Endometrial microvascular endothelial cells (primary cell): ENCODE results near the gene ST3GAL3. TPM values are rescaled to one million over a fixed set of nuclear protein-coding genes. Genes with fewer than 3 reads are reported as not detected.
"Not testable (repeated sequence)": the region's sequence is repeated elsewhere in the genome, so short reads cannot be mapped to it uniquely, and the experiment has no call there.

Experiments used
- in situ Hi-C: cut with HindIII; loops from 2 replicates; pipeline ENCODE4 v1.10.0; 2017; ENCODE audit warnings: low sequenced_read_pairs, low pct_unique_long_range_greater_than_20kb; ENCODE audit errors: inconsistent ontology term
- total RNA-seq: library from RNA; depleted of rRNA; stranded (reverse); fragments of >200 nt; gene quantifications from one replicate; pipeline ENCODE4 v1.2.3, GENCODE V29; 2015; ENCODE audit errors: inconsistent ontology term

Gene ST3GAL3
- total RNA-seq, 1 donor from 2014 or later = 9.0 TPM

DNA sequence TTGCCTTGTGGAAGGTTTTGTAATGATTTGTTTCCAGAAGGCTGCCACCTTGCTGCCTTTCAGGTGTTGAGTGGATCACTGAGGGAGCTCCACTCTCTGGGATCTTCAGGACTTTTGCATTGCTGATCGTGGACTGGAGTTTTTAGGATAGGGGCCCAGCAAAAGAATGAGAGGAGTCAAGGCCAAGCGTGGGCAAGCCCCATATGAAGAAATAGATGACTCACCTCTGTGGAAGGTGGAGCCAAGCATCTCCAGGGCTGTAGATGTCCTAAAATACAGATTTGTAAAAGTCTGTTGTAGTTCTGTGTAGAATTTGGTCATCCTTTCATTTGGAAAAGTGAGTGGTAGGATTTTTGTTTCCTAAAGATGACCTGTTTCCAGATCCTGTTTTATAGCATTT is 67.0 kb downstream of the ST3GAL3 start:
- in situ Hi-C loops = no loop called here

DNA sequence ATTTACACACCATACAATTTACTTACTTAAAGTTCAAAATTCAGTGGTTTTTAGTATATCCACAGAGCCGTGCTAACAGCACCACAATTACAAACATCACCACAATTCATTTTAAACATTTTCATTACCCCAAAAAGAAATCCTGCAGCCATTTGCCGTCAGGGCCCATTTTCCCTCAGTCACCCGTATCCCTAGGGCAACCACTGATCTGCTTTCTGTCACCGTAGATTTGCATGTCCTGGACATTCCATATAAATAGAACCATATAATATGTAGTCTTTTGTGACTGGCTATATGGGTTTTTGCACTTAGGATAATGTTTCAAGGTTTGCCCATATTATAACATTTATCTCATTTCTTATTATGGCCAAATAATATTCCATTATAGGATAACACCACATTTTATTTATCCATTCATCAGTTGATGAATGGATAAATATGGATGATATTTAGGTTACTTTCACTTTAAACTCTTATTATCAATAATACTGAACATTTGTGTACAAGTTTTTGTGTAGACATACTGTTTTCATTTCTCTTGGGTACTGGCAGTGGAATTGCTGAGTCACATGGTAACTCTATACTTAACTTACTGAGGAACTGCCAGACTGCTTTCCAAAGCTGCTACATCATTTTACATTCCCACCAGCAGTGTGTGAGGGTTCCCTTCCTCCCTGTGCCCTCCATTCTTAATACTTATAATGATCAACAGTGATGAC is 68.9 kb downstream of the ST3GAL3 start:
- in situ Hi-C loops = no loop called here

DNA sequence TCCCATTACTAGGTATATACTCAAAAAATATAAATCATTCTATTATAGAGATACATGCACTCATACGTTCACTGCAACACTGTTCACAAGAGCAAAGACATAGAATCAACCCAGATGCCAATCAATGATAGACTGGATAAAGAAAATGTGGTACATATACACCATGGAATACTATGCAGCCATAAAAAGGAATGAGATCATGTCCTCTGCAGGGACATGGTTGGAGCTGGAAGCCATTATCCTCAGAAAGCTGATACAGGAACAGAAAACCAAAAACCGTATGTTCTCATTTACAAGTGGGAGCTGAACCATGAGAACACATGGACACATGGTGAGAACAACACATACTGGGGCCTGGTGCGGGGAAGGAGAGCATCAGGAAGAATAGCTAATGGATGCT is 70.6 kb downstream of the ST3GAL3 start:
- in situ Hi-C loops = not testable (repeated sequence)

DNA sequence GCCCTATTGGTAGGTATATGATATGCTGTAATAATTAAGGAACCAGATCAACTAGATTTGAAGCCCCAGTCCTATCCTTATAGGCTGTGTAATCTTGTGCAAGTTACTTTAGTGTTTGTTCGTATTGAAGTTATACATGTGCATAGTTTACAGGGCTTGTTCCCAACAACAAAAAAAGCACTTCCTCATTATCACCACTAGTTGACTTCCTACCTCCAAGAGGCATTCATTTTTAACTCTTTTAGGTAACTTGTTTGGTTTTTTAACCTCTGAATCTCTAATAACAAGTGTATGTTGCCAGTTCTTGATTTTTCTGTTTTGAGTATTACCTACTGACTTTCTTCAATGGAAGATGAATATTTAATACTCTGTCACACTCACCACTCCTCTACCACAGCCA is 71.9 kb downstream of the ST3GAL3 start:
- in situ Hi-C loops = no loop called here

DNA sequence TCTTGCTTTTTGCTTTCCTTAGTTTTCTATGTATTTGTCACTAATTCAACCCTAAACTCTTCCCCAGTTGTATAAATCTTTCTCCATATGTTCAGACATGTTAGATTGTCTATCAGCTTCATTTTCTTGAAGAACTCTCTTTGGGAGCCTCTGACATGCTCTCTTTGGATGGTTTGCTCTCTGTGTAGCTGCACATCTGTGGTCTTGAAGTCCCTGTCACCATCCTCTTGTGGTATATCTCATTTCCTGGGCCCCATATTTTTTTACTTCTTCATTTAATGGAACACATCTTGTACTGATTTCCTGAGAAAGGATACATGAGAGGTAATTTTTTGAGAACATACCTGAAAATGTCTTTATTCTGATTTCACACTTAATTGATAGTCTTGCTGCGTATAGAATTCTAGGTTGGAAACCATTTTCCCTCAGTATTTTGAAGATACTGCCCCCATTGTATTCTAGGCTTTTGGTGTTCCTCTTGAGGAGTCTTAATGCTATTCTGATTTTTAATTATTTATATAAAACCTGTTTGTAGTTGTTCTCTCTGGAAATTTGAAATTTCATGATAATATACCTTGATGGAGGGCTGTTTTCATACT is 72.6 kb downstream of the ST3GAL3 start:
- in situ Hi-C loops = no loop called here

DNA sequence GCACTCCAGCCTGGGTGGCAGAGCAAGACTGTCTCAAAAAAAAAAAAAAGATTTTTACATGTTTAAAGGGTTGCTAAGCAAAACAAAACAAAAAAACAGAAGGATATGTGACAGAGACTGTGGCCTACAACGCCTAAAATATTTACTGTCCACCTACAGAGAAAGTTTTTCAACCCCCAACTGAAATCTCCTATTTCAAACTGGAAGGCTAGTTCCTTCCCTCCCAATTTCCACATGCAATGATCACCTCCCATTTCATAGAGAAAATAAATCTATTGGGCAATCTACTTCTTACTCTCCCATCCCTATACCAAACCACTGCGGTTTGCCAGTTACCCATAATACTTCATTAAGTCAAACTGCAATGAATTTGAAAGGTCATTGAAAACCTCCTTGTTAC is 74.2 kb downstream of the ST3GAL3 start:
- in situ Hi-C loops = no loop called here

DNA sequence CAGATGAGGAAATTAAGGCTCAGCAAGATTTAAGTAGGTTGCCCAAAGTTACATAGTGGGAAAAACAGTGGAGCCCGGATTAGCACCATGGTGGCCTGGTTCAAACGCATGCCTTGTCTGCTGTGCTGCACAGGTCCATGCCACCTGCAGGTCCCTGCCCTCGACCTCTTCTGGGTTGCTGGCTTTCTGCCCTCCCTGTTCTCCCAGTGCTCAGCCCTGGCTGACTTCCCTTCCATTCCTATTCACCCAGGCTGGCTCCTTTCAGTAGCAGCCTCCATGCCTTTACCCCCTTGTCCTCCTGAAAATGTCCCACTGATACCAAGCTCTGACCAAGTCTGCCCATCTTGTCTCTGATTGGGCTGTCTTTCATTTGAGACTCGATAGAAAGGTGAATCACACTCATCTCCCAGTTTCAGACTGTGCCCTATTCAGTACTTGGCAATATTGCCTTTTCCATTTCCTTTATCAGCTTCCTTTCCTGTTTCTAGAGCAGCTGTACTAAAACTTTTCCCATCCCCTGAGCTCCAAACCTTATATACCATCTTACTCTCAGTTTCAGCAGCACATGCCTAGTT is 75.8 kb downstream of the ST3GAL3 start:
- in situ Hi-C loops = no loop called here

DNA sequence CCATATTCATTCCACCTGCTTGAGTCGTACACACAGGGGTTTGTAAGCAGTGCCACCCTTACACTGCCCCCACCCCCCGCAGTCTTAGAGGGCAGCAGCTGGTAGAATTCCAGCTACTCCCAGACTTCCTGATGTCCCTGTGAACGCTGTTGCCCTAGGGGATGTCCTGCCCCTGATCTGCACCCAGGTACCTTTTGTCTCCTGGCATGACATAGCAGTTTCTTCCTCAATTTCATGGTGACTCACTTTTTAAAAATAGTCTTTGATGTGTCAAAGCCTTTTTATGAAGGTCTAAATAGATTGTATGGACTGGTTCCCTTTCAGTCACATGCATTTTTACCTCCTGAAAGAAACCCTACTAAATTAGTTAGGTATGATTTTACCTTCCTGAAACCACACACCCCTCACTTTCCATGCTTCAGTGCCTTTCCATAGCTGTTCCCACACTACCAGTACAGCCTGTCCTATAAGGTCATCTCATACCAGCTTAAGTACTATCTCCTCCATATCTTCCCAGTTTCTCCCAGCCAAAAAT is 76.4 kb downstream of the ST3GAL3 start:
- in situ Hi-C loops = no loop called here

DNA sequence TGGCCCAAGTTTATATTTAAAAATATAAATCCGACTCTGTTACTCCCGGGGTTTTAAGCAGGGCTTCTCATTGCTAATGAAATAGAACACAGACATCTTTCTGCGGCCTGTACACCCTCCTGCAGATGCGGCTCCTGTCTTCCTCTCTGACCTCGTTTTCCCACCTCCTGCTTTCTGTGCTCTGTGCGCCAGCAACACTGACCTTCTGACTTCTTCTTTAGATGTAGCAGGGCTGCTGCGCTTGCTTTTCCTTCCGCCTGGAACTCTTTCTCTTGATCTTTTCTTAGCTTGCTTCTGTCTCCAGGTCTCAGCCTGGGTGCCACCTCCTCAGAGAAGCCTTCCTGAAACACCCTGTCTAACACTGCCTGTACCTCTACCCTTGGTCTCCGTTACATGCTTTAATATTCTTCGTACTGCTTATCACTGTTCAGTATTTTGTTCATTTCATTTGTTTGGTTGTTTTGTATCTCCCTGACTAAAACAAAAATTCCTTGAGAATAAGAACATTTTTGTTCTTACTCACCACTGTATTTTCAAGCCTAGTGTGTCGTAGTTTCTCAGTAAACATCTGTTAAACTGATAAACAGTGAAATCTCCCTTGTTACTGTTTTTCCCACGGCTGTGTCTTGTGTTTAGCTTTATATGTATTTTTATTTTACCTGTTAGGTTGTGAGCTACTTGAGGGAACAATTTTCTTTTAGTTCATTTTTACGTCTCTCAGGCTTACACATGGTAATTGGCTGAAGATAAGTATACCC is 79.0 kb downstream of the ST3GAL3 start:
- in situ Hi-C loops = no loop called here

DNA sequence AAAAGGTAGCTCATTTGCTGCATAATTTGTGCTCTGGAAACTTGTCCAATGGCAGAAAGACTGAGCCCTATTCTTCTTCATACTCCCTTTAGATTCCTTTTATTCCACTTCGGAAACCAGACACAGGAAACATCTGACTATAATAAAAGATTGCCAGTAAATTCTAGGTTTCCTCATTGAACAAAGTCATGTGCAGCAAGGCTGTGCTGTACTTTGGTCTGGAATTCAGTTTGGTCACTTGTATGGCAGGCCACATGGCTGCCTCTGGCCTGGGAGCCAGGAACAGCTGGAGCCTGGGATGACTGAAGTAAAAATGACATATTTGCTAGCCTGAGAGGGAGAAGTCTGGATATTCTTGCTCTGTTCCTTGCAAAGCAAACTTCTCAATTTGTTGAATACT is 79.6 kb downstream of the ST3GAL3 start:
- in situ Hi-C loops = no loop called here

DNA sequence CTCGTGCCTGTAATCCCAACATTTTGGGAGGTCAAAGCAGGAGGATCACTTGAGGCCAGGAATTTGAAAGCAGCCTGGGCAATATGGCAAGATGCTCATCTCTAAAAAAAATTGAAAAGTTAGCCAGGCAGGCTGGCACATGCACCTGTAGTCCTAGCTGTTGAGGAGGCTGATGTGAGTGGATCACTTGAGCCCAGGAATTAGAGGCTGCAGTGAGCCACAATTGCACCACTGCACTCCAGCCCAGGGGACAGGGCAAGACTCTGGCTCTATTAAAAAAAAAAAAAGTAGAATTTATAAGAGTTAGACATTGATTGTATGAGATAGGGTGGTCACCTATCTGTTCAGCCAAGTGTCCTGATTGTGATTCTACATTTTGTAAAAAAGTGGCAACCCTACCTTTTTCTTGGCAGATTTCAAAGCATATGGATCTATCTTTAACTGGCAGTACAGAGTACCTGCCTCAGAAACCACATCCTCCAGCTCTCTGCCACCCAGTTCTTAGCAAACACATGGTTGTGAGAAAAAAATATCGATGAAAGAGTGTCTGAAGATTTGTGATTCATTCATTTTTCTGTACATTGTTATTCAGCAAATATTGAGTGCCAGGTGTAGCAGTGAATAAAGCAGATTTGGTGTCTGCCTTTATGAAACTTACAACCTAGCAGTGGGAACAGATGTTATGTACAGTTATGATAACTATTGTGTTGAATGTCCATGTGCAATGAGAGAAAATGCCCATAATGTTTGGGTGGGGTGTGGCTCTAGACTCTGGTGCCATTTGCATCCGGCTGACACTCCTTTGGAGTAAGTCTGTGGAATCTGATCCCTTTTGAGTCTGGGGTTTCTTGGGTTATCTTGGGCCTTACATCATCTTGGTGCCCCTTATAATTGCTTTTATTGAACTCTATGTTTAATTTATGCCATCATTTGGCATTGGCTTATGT is 82.5 kb downstream of the ST3GAL3 start:
- in situ Hi-C loops = no loop called here

DNA sequence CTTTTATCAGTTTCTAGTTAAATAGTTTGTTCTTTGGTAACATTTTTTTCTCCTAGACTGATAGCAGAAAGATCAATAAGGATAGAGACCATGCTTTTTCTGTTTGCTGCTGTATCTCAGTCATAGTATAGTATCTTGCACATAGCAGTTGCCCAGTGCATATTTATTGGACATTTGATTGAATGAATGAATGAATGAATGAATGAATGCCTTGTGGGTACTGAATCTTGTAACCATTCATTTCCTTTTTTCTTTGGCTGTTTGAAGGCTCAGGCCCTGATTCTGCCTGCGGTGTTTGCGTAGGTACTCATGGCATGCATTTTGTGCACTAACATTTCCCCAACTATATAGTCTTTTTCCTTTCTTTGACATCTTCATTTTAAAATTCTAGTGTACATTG is 83.9 kb downstream of the ST3GAL3 start:
- in situ Hi-C loops = no loop called here

DNA sequence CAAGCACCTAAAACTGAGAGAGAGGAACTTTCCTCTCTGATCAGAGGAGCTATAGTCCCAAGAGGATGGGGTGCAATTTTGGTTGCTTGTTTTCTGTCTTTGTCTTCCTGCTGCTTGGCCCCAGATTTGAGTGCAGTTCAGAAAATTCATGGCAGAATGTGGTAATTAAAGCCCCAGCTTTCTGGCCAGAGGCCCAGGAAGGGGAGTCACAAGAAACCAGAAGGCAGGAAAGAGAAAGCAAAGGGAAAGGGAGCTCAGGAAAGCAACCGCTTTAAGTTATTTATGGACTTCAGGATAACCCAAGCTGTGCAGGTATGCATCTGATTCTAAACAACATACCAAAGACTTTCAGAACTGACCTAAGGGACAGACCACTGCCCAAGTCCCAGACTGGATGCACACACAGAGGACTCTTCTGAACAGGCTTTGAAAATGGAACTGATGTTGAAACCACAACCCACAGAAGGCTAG is 88.8 kb downstream of the ST3GAL3 start:
- in situ Hi-C loops = no loop called here

DNA sequence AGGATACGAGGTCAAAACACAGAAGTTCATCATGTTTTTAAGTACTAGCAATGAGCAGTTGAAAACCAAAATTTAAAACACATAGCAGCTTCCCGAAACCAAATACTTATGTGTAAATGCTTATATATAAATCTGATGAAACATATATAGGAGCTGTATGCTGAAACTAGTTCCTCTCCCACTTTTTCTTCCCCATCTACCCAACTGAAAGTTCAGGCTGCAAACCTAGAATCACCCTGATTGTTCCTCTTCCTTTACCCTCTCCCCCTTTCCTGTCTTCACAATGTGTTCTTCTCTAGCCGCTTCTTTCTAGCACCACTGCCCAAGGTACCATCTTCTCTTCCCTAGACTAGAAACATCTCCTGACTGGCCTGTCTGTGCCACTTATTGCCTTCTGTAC is 90.6 kb downstream of the ST3GAL3 start:
- in situ Hi-C loops = no loop called here

DNA sequence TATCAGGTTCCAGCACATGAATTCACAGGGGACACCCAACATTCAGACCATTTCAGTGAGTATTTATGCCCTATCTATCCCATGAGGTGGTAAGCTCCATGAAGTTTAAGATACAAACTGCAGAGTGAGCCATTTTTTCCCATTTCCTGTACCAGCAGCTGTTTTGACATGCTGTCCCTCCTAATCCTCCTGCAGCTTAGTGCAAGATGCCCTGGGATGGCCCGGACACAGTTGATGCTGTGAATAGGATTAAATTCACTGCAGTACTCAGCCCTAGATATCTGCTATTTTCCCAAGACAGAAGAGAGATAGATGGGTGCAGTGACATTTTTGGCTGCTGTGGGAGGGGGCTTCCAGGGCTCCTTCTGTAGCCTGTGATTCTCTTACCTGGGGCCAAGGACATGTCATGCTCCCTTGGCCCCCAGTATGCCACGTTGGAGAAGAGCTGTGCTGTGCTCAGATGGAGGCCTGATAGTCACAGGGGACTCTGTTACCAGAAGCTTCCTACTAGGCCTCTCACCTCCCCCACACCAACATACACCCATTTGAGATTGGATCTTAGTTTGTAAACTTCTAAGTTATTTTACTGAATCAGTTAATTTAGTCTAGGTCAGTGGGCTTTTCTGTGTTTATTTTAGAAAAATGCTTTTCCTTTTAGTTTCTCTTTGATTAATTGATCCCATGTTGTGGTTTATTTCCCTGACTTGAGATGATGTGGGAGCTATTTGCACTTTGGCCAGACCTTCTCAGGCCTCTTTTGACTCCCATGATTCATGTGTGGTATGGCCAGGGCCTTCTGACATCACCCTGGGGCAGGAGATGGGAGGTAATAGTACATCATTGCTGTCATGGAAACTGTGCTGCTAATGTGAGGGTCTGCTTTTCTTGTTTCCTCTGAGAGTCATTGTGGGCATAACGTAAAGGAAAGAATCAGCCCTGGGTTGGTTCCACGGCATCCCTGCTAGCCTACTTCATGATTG is 92.6 kb downstream of the ST3GAL3 start:
- in situ Hi-C loops = no loop called here

DNA sequence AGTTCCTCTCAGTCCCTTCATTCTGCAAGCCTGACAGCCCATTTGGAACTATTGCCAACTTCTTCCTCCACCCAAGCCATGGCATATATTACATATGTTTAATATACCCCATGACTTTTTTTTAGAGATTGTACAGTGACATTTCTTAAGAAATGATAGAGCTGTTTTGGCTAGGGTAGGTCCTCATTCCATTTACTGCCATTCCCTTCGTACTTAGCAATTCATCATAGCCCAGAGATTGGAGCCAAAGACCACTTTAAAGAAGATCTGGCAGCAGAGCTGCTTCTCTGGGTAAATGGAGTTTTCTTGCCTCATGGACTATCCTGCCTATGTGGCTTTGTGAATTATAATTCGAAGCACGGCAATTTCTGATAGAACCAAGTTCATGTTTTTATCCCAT is 93.4 kb downstream of the ST3GAL3 start:
- in situ Hi-C loops = no loop called here

DNA sequence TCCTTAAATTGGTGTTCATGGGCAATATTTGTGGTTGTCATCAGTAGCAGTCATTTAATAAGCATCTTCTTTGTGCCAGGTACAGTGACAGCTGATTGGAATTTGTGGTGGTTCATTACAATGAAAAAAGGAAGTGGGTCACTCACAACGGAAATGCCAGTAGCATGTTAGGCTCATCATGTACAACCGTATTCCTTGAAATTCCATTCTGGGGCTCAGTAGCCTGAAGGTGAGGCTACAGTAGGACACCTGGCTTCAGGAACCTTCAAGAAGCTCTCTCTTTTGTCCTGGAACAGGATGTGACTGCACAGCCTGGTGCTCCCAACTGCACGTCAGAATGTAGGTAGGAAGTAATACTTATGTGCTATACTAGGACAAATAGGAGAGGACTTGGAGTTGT is 93.9 kb downstream of the ST3GAL3 start:
- in situ Hi-C loops = no loop called here
